Thyroid gland (tissue), 4 donors: ENCODE measurements around the gene CAMKMT.

Source experiments
- CTCF ChIP-seq, 6 experiments: fragments of 200-600 bp in 3 of 6; fragments of 450-650 bp in 3 of 6; sonication (generic) in 3 of 6; IDR thresholded peaks; one replicate each; pipeline ENCODE4 v1.5.1; 2016 to 2019; ENCODE audit warnings: antibody characterized with exemption in 6 of 6, mild to moderate bottlenecking in 2 of 6, inconsistent platforms in 1 of 6, moderate library complexity in 1 of 6
- POLR2A ChIP-seq, 2 donors: fragments of 450-650 bp; IDR thresholded peaks; one replicate each; pipeline ENCODE4 v1.6.1; 2017; ENCODE audit warnings: antibody characterized with exemption in 2 of 2, mild to moderate bottlenecking in 2 of 2, moderate library complexity in 1 of 2

GRCh38 chr2:44743473-44743872 lies 381.7 kb downstream of the CAMKMT start:
- TF ChIP-seq POLR2A (IDR thresholded peaks at IDR 0.05) (no peak), CTCF (IDR thresholded peaks at IDR 0.05) (no peak)
